T-helper 9 cell (primary cell): ENCODE results near the gene RHBDD1.
"Not testable (repeated sequence)": the region's sequence is repeated elsewhere in the genome, so short reads cannot be mapped to it uniquely, and the experiment has no call there.

ENCODE experiments used
- DNase-seq: peaks from one replicate; pipeline ENCODE4 v3.0.0-alpha.2; 2020

RHBDD1 gene

DNA sequence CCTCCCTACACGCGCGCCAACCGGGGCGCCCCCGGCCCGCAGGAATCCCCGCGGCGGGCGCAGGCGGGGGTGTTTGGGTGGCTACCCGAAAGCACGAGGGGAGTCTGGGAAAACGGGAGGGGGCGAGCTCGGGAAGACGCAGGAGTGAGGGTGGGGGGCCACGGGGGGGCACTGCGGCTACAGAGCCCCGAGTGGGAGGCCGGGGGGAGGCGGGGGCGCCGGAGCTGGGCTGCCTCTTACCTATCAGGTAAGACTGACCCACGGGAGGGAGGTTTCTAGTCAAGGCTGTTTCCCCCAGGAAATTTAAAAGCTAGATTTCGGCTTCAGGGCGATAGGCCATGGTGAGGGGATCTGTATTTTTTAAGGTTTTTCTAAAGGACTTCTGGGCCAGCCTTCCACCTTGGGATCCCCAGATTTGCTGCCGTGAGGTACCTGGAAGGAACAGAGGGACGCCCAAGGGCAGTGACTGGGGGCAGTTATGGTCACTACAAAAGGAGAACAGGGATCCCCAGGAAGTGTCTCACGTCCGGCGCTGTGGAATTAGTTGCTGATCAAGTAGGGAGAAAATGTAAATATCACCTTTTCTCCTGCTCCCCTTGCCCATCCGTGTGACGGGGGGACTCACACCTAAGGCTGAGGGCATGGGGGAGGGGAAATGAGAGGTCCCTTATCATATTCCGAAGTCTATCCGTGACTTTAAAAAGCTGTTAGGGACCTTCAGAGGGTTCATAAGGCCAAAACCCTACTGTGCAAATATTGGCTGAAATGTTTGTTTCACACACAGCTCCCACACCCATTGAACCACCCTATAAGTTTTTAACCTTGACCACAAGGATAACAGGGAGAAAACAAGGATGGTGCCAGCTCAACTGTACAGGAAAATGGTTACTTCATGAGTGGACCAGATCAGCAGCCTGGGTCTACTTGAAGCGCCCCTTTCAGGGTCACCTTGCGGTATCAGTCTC lies 35.6 kb upstream of the RHBDD1 start:
- DNase-seq, result no peak

DNA sequence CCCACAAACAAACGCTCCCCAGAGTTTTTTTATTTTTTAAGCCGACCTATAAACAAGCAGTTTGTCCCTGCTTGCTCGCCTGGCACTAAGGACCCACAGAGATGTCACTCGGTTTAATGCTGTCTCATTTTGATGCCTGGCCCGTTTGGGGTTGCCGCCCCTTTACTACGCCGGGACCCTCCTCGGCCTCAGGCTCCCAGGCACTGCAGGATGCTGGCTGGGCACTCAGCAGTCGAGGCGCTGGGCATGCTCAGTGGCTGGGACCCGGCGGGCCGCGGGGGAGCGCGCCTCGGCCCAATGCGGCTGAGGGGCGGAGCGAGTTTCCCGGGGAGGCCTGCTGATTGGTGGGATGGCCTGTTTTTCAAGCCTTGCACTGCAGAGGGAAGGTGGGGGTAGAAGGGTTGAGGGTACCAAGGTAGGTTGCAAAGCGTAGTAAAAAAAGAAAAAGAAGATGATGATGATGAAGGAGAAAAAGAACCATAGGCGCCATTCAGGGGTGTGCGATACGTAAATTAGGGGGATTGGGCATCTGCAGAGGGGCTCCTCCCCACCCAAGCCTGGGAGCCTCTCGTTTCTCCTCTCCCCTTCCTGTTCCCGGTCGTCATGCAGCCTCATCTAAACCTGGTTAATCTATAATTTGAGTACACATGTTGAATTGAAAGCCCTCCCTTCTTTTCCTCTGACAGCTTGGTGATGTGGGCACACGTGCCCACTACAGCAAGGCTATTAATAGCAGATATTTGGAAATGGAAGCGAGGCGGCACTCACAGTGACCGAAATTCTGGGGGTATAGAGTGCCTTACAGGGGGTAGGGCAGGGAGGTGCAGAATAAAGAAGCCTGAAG lies 34.7 kb upstream of the RHBDD1 start:
- DNase-seq, result peak; percentile 39

DNA sequence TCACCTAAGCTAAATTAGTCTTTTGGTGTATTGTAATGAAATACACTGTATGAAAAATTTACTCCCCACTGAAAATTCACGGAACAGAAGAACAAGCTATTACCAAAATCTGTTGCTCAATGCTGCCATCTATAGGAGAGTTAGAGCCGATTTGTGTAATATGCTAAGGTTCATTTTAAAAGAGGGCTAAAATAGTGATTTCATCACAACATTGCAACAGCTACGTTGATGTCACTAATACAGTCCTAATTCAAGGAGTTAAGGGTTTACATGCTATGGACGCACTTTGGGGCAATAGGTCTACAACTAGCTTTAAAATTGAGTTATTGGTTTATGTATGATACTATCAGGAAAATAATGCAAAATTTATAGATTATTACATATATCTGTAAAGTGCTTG lies 33.3 kb upstream of the RHBDD1 start:
- no peak for DNase-seq

DNA sequence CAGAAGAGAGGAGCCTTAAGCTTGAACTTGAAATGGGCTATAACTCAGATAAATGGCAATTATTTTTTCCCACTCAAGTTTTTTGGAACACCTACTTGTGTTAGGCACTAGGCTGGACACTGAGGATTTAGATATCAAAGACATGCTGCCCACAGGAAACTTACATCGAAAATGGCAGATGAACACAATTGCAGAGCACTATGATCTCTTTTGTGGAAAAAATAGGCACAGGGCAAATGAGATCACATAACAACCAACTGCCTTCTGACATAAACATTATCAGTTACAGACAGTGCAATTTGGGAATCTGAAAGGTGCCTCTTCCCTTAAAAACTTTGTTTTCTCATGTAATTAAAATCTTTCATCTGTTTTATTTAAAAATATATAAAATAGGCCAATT lies 32.4 kb upstream of the RHBDD1 start:
- no peak for DNase-seq

DNA sequence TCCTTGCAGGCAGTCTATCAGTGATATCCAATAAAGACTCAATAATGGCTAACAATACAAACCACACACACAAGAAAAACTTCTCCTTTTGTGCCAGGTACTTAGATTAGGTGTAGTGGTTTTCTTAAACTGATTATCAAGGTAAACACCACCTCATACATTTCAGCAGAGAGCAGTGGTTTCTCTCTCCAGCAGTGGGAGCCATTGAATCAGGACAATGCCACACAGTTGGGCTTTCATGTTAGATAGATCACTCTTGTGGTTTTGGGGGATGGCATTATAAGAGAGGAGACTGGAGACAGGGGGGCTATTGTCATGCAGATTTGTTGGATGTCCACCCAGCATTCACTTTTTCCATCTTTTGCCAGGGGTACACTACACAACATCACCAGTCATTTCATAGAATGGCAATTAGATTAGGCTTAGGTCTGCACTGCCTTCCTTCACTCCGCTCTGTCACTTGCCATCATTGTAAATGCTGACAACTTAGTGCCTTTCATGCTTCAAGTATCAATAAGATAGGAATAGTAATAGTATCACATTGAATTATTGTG lies 22.6 kb upstream of the RHBDD1 start:
- no peak for DNase-seq

DNA sequence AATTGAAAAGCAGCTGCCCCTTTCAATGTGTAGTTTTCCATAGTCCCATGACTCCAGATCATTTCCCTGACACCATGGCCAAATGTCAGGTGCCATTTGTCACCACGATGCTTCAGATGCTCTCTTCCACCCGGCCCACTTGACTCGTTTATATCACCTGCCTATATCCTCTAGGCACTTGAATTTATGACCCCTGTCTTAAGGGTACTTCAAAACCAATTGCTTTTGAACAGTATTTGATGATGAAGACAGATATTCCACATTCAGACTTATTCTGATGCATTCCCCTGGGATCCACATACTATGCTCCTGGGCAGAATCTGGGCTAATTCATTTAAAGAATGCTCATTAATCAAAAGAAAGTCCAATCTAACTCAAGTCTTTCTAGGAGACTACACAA lies 16.9 kb upstream of the RHBDD1 start:
- no peak for DNase-seq

DNA sequence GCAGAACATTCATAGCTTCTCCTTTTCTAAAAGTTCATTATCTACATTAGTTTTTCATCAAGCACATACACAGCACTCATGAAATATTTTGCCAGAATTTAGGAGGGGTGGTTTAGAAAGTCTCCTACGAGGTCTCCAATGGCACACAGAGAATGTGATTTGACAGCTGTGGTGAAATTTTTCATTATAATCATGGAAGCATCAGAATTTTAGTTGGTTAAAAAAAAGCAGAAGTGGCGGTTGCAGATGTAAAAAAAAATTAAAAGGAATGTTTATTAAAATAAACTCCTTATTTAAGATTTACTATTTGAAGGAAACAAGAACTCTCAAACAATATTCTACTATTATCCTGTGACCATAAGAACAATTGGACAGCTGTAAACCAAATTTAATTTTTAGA lies 10.8 kb upstream of the RHBDD1 start:
- DNase-seq, result no peak

DNA sequence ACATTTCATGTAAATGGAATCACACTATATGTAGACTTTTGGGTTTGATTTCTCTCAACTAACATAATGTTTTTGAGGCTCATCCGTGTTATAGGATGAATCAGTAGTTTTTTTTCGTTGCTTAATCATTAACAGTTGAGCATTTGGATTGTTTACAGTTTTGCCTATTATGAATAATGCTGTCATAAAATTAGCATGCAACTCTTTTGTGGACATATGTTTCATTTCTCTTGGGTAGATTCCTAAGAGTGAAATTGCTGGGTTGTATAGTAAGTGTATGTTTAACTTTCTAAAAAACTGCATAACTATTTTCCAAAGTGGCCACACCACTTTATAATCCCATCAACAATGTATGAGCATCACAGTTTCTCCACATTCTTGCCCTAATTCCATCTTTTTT lies 7.7 kb upstream of the RHBDD1 start:
- no peak for DNase-seq

DNA sequence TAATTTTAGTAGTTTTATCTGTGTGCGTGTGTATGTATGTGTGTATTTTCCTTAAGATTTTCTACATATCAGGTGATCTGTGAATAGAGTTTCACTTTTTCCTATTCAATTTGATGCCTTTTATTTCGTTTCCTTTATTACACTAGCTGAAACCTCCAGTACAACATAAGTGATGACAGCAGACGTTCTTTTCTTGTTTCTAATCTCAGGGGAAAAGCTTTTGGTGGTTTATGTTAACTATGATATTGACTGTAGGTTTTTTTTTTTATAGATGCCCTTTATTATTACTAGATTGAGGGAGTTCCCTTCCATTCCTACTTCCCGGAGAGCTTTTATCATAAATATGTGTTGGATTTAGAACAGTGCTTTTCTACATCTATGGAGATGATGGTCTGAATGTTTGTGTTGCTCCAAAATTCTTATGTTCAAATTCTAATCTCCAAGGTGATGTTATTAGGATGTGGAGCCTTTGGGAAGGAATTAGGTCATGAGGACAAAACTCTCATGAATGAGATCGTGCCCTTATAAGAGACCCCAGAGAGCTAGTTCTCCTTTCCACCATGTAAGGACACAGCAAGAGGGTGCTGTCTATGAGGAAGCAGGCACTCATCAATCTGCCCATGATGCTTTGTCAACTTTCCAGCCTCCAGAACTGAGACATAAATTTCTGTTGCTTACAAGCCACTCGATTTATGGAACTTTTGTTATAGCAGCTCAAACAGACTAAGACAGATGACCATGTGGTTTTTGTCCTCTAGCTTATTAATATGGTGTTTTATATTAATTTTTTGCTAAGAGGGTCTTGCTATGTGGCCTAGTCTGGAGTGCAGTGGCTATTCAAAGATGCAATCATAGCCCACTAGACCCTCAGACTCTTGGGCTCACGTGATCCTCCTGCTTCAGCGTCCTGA lies 5.9 kb upstream of the RHBDD1 start:
- DNase-seq, result no peak

DNA sequence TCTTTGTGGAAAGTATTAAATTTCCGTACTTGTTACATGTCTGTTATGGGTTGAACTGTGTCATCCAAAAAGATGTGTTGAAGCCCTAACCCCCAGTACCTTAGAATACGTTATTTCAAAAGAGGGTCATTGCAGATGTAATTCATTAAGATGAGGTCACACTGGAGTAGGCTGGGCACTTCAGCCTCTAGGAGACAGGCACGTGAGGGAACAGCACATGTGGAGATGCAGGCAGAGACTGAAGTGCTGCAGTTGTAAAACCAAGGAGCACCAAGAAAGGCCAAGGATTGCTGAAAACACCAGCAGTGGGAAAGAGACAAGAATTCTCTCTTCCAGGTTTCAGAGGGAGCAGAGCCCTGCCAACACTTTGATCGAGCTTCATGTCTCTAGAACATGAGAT lies 4.6 kb upstream of the RHBDD1 start:
- DNase-seq, result no peak

DNA sequence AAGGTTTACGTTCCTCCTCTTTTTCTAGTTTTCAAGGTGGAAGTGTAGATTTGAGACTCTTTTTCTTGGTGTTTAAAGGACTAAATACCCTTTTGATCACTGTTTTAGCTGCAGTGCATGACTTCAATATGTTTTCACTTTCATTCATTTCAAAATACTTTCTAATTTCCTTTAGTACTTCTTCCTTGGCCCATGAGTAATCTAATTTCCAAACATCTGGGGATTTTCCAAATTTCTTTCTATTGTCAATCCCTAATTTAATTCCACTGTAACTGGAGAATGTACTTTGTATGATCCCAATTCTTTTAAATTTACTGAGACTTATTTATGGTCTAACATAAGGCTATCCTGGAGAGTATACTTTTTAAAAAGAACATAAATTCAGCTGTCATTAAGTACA lies 3.8 kb upstream of the RHBDD1 start:
- no peak for DNase-seq

DNA sequence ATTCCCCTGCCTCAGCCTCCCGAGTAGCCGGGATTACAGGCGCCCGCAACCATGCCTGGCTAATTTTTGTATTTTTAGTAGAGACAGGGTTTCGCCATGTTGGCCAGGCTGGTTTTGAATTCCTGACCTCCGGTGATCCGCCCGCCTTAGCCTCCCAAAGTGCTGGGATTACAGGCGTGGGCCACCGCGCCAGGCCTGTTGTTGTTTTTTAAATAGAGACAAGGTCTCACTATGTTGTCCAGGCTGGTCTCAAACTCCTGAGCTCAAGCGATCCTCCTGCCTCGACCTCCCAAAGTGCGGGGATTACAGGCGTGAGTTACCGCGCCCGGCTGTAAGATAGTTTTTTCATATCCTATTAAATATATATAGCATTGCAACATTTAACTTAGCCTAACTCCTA lies 974 bp upstream of the RHBDD1 start:
- DNase-seq, result not testable (repeated sequence)

DNA sequence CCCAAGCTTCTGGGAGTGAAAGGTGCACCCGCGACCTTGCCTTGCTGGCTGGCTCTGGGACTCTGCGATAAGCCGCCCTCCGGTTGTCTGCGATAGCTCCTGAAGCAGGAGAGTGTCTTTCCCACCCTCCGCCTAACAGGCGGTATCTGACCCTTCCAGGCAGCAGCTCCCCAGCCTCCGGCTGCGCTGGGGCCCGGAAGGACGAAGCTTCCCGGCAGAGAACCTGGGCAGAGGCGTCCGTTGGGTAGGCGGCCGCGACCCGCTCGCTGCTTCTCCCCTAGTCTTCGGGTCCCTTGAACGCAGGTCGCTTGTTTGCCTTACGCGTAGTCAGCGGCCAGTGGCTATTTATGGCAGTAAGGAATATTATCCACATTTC lies 446 bp upstream of the RHBDD1 start:
- DNase-seq, result no peak

DNA sequence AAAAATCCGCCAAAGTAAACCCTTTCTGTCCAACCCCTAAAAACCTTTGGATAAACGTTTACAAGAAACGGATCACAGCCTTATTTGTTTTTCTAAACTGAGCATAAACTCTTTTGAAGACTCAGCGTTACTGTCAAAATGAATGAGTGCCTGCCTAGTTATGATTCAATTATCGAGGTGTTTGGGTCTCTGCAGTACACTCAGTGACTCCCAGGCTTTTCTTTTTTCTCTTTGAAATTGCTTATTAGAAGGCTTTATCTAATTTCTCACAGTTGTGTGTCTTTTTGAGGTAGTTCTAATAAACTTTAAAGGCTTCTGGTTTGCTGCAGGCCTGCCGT lies 663 bp downstream of the RHBDD1 start:
- DNase-seq, result no peak

DNA sequence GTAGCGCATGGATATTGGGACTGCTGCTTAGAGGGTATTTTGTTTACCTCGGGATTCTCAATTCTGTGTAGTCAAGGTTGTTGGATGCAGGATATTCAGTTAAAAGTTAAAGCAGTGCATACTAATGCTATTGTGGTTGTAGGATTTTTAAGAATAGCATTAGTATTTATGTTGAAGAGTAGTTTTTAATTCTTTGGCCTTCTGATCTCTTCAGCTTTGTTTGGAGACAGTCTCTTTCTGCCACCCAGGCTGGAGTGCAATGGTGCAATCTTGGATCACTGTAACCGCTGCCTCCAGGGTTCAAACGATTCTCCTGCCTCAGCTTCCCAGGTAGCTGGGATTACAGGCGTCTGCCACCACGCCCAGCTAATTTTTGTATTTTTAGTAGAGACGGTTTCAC lies 1.5 kb downstream of the RHBDD1 start:
- no peak for DNase-seq

DNA sequence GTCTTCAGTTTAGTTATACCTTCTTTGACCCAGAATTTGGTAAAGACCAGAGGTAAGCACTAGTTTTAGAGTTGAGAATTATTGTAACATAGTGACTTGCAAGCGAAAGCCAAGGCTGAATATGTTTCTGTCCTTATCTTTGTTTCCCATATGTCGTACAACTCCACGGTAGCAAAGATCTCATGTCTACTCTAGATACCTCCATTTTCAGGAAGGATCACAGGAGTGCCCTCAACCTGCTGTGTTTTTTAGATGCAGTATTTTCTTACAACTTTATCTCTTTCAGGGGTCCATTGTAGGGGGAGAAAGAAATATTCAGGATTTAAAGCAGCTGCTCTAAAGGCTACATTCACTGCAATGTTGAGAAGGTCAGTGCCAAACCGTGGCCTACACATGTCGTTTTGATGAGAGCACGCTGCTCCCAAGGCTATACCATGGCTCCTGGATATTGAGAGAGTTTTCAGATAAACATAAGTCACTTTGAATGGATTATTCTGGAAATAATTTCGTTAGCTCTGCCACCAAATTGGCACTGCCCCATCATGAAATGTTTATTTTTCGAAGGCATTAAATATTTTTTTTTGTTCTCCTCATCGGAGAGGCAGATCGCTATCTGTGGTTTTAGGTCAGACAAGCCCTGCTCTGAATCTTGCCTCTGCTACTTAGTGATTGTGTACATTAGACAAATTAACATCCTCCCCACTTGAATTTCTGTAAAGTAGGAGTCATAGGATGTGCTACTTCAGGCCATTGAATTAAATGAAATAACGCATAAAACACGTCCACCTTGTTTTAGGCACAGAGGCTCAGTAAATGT lies 2.1 kb downstream of the RHBDD1 start:
- DNase-seq, result no peak

DNA sequence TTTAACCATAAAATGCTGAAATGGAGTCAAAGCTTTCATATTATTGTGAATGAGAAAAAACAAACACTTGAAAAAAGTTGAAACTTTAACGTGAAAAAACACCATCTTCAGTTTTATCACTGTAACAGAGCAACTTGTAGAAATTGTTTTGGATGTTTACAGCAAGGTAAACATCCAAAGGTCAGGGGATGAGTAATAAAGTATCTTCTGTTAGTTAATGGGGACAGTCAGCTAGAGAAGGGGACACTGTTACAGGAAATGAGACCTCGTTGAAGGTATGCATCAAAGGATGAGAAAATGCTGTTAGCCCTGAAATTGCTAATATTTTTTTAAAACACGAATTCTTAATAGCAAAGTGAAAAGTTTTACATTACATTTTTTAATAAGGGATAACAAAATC lies 2.9 kb downstream of the RHBDD1 start:
- no peak for DNase-seq

DNA sequence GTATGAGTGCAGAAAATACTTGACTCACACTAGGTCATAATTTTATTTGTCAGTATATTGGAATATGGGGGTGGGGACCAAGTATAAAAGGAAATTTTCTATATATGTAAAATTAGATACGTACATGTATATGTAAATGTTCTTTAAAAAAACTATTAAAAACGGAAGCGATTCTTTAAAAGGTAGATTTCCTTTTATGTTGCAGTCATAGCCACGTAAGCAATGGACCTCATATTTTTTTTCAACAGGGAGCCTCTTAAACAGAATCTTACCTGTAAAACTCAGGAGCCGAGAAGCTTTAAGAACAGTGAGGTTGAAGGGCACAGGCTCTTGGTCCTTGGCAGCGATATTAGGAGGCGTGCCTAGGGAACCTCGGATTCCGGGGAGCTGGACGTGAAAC lies 3.3 kb downstream of the RHBDD1 start:
- DNase-seq, result no peak

DNA sequence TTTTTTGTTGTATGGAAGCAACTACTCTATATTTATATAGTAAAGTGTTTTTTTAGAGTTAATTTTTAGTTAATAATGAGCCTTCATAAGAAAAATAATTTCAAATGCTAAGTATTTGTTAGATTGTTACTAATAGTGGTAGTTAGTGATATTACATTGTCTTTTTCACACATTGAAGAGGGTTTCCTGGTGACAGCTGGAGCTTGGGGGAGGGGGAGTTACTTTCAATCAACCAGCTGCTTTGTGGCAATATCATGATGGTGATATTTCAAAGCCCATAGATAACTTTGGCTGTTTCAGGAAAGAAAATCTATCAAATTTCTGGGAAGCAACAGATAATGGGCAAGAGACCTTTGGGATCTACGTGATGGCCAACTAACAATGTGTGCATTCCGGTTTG lies 4.1 kb downstream of the RHBDD1 start:
- DNase-seq, result no peak

DNA sequence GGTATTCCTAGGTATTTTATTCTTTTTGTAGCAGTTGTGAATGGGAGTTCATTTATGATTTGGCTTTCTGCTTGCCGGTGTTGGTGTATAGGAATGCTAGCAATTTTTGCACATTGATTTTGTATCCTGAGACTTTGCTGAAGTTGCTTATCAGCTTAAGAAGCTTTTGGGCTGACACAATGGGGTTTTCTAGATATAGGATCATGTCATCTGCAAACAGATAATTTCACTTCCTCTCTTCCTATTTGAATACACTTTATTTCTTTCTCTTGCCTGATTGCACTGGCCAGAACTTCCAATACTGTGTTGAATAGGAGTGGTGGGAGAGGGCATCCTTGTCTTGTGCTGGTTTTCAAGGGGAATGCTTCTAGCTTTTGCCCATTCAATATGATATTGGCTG lies 7.1 kb downstream of the RHBDD1 start:
- DNase-seq, result not testable (repeated sequence)

DNA sequence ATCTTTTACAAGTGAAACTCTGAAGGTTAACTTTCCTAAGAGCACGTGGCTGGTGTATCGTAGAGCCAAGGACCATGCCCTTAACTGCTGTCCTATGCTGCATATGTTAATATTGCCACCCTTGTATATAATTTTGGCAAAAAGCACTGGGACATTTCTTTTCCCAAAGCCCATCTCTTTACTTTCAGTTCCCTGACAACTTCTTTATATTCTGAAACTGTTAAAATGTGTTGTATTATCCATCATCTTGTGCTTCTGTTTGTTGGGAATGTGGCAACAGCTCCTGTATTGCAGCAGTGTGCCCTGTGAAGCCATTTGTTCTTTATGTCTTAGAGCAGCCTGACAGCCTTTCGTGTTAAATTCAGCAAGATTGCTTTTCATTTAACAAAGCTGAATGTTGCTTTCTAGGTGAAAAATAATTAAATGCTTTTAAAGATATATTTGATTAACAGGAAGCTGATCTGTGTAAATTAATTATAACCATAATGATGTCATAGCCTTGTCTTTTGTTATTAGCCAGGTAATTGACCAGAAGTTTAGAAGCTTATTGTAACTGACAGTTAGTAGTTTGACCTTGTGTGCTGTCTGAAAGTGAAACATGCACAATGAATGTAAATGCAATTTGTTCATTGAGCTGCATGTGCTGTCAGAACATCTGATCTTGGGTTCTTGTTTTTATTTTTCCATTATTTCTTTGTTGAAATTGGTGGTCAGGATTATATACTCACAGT lies 9.7 kb downstream of the RHBDD1 start:
- DNase-seq, result no peak
